Body of pancreas (tissue), 4 donors: ENCODE data around the gene KLRD1. TPM values are rescaled to one million over a fixed set of nuclear protein-coding genes. Genes with fewer than 3 reads are reported as not detected.

Experiments
- ATAC-seq: fragments of 150-250 bp; one replicate; pipeline ENCODE4 v1.9.1; 2016
- DNase-seq, 4 donors: peaks; one replicate each; pipeline ENCODE4 v3.0.0-alpha.2; 2019
- H3K27ac ChIP-seq, 4 donors: fragments of 200-600 bp; sonication (generic); 1 replicate in 3 of 4; 2 replicates in 1 of 4; pipeline versions ENCODE4 v1.5.1 to v1.6.1; 2016 to 2019; ENCODE audit warnings: mild to moderate bottlenecking in 1 of 4, mixed read lengths in 1 of 4, moderate library complexity in 1 of 4
- H3K27me3 ChIP-seq, 2 donors: fragments of 200-600 bp; sonication (generic); one replicate each; pipeline ENCODE4 v1.6.0; 2016; ENCODE audit warnings: mild to moderate bottlenecking in 1 of 2
- H3K36me3 ChIP-seq, 2 donors: fragments of 200-600 bp; sonication (generic); replicated peaks in 1 of 2; 2 replicates each; pipeline ENCODE4 v1.5.1; 2016; ENCODE audit warnings: low read depth in 2 of 2; ENCODE audit not compliant: insufficient read depth in 1 of 2
- H3K4me1 ChIP-seq: fragments of 200-600 bp; sonication (generic); one replicate; pipeline ENCODE4 v1.6.0; 2016
- H3K4me3 ChIP-seq, 2 donors: fragments of 200-600 bp; sonication (generic); 1 replicate in 1 of 2; 2 replicates in 1 of 2; pipeline ENCODE4 v1.5.1; 2016 to 2019
- H3K9me3 ChIP-seq, 3 donors: fragments of 200-600 bp; sonication (generic); 1 replicate in 2 of 3; 2 replicates in 1 of 3; pipeline ENCODE4 v1.5.1; 2016
- CTCF ChIP-seq, 7 experiments: fragments of 450-650 bp in 4 of 7; fragments of 200-600 bp in 3 of 7; sonication (generic) in 3 of 7; IDR thresholded peaks; one replicate each; pipeline ENCODE4 v1.5.1; 2016 to 2019; ENCODE audit warnings: antibody characterized with exemption in 7 of 7
- POLR2A ChIP-seq, 3 donors: fragments of 450-650 bp; IDR thresholded peaks; one replicate each; pipeline ENCODE4 v1.6.1; 2016; ENCODE audit warnings: antibody characterized with exemption in 3 of 3, mild to moderate bottlenecking in 2 of 3
- WGBS, 2 donors: methylation state at CpG; one replicate each; pipeline ENCODE4 v1.1.5; 2017; 5-methylcytosine and 5-hydroxymethylcytosine counted together
- intact Hi-C: fragments of 100-400 bp; cut with DNase I; formaldehyde crosslinking; loops from one replicate; pipeline ENCODE4 v1.15.1; 2023
- total RNA-seq, 2 donors: library from RNA; depleted of rRNA; stranded (reverse); fragments of >200 nt; gene quantifications; one replicate each; pipeline ENCODE4 v1.1.0, GENCODE V29; 2016

The KLRD1 gene
- total RNA-seq, 2 donors from 2014 or later = under 0.01 to 0.78 TPM

DNA sequence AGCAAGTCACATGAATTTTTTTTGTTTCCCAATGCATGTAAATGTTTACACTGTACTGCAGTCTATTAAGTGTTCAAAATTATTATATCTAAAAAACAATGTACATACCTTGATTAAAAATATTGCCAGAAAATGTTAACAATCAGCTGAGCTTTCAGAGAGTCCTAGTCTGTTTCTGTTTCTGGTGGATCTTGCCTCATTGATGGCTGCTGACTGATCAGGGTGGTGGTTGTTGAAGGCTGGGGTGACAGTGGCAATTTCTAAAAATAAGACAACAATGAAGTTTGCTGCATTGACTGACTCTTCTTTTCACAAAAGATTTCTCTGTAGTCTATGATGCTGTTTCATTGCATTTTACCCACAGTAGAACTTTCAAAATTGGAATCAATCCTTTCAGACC lies 16.6 kb upstream of the KLRD1 start:
- Histone ChIP-seq H3K4me1 (no peaks in the 10 kb centered on the region), H3K27me3 (no peaks in the 10 kb centered on the region), H3K27ac (no peak overlapping the region), H3K36me3 (no peaks in the 10 kb centered on the region), H3K4me3 (no peak overlapping the region), H3K9me3 (no peaks in the 10 kb centered on the region)
- no peak for DNase-seq
- TF ChIP-seq POLR2A (IDR thresholded peaks at IDR 0.05) (no peak), CTCF (IDR thresholded peaks at IDR 0.05) (no peak)
- intact Hi-C loops = no loop called here
- no peak for ATAC-seq

- no peak for DNase-seq
- Histone ChIP-seq H3K9me3 (no peaks in the 10 kb centered on the region), H3K36me3 (no peaks in the 10 kb centered on the region), H3K27me3 (no peaks in the 10 kb centered on the region), H3K4me1 (no peaks in the 10 kb centered on the region), H3K27ac (no peak overlapping the region), H3K4me3 (no peak overlapping the region)
- TF ChIP-seq POLR2A (IDR thresholded peaks at IDR 0.05) (no peak), CTCF (IDR thresholded peaks at IDR 0.05) (no peak)
- no peak for ATAC-seq
- intact Hi-C loops = no loop called here
- 83 to 87% methylated on average over 4 of the region's 4 CpGs for WGBS, 2 donors
These were observed 14.5 kb upstream of the KLRD1 start for GRCh38 chr12:10293151-10293550.

- Histone ChIP-seq H3K36me3 (no peaks in the 10 kb centered on the region), H3K4me3 (no peak overlapping the region), H3K9me3 (no peaks in the 10 kb centered on the region), H3K4me1 (no peaks in the 10 kb centered on the region), H3K27ac (no peak overlapping the region), H3K27me3 (no peaks in the 10 kb centered on the region)
- 63 to 81% methylated on average over 3 of the region's 3 CpGs for WGBS, 2 donors
- ATAC-seq (no peak), DNase-seq (no peak)
- no peak for TF ChIP-seq POLR2A (IDR thresholded peaks at IDR 0.05)
- TF ChIP-seq CTCF (IDR thresholded peaks at IDR 0.05) = no peak
- intact Hi-C loops = no loop called here
These were observed 14.0 kb upstream of the KLRD1 start for GRCh38 chr12:10293570-10294227.

DNA sequence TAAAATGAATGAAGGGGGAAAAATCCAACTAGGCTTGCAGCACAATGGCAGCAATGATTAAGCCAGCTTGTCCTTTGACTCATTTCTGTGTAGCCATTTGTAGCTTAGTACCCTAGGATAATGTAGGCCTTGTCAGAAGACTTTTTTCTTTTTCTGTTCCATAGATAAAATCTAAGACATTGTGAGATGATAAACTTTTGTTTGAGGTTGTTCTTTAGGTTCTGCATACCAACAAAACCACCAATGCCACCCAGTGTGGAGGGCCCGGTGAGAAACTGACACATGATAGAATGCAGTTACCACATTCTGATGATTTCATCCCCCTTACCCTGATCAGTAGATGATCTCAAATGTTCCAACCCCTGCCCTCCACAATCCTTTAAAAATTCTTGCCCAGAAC lies 6.6 kb upstream of the KLRD1 start:
- Histone ChIP-seq H3K27me3 (no peaks in the 10 kb centered on the region), H3K4me3 (no peak overlapping the region), H3K36me3 (no peaks in the 10 kb centered on the region), H3K4me1 (no peaks in the 10 kb centered on the region), H3K9me3 (no peaks in the 10 kb centered on the region), H3K27ac (no peak overlapping the region)
- 36 to 76% methylated on average over 1 of the region's 1 CpG for WGBS, 2 donors
- ATAC-seq (no peak), DNase-seq (no peak)
- no peak for TF ChIP-seq CTCF (IDR thresholded peaks at IDR 0.05)
- no peak for TF ChIP-seq POLR2A (IDR thresholded peaks at IDR 0.05)
- intact Hi-C loops = no loop called here

GRCh38 chr12:10304161-10304574 lies 3.5 kb upstream of the KLRD1 start:
- Histone ChIP-seq H3K27me3 (no peaks in the 10 kb centered on the region), H3K4me1 (no peaks in the 10 kb centered on the region), H3K27ac (no peak overlapping the region), H3K9me3 (no peaks in the 10 kb centered on the region), H3K4me3 (no peak overlapping the region), H3K36me3 (no peaks in the 10 kb centered on the region)
- TF ChIP-seq POLR2A (IDR thresholded peaks at IDR 0.05) (no peak), CTCF (IDR thresholded peaks at IDR 0.05) (no peak)
- intact Hi-C loops = no loop called here
- DNase-seq (no peak), ATAC-seq (no peak)
- WGBS, 2 donors = 68 to 70% methylated on average over 3 of the region's 3 CpGs
